ENCODE results near the gene NDUFB6.

DNA sequence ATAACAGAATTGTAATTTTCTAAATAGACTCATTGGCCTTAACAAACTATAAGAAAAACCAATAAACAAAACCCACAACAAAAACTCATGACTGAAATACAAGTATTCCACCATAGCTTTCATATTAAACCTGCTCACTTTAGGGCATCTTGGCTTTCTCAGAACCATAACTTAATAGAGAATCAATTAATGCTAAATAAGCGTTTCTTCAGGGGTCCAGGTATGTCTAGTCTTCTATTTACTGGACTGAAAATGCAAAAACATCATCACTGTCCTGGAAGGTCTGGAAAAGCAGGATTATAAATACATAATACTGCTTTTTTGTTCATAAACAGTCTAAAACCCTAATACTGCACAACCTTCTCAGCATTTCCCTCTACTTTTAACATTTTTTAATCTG lies 27.1 kb downstream of the NDUFB6 start:
- no peak for TF ChIP-seq CTCF (IDR thresholded peaks at IDR 0.05; ENCODE audit: poor library complexity)
- no peak for TF ChIP-seq EZH2 (IDR thresholded peaks at IDR 0.05; ENCODE audit: borderline replicate concordance)

All from hepatocyte (in vitro differentiated cells).